CD4-positive, alpha-beta memory T cell (primary cell): Measurements from ENCODE around the gene SPINK2. TPM values are rescaled to one million over a fixed set of nuclear protein-coding genes. Genes with fewer than 3 reads are reported as not detected.

Source experiments
- CTCF ChIA-PET: fragments of 350-600 bp; sonication (Branson Sonifier 250); formaldehyde crosslinking; loops from one replicate; lab custom pipeline; 2021; ENCODE audit warnings: inconsistent platforms; ENCODE audit not compliant: partially characterized antibody; lab: Charles Lee
- POLR2A ChIA-PET: fragments of 350-600 bp; sonication (Branson Sonifier 250); formaldehyde crosslinking; loops from one replicate; lab custom pipeline; 2021; ENCODE audit not compliant: partially characterized antibody; lab: Charles Lee
- DNase-seq, 5 donors: peaks; one replicate each; pipeline versions ENCODE4 v3.0.0 to v3.0.0-alpha.2; 2020 to 2022; ENCODE audit warnings: mixed read lengths in 1 of 5
- H3K27ac ChIP-seq: one replicate; pipeline ENCODE4 v1.7.0; 2013; ENCODE audit warnings: low read depth, low read length
- H3K27me3 ChIP-seq: 2 replicates; pipeline ENCODE4 v1.7.0; 2013; ENCODE audit warnings: mild to moderate bottlenecking, low read length, moderate library complexity; ENCODE audit not compliant: insufficient read depth
- H3K36me3 ChIP-seq: 2 replicates; pipeline ENCODE4 v1.7.0; 2013; ENCODE audit warnings: mild to moderate bottlenecking, low read length, moderate library complexity; ENCODE audit not compliant: insufficient read depth
- H3K4me1 ChIP-seq: 2 replicates; pipeline ENCODE4 v1.7.0; 2013; ENCODE audit warnings: mild to moderate bottlenecking, low read length, moderate library complexity; ENCODE audit not compliant: insufficient read depth
- H3K4me3 ChIP-seq, 2 donors: one replicate each; pipeline ENCODE4 v1.7.0; 2013; ENCODE audit warnings: low read length in 2 of 2, mild to moderate bottlenecking in 1 of 2
- H3K9me3 ChIP-seq, 2 donors: one replicate each; pipeline ENCODE4 v1.7.0; 2013; ENCODE audit warnings: low read length in 2 of 2, control low read depth in 1 of 2; ENCODE audit not compliant: control insufficient read depth in 1 of 2
- H3K27ac Mint-ChIP-seq, 7 donors: one replicate each; pipeline ENCODE4 v1.8.0; 2020 to 2021; ENCODE audit warnings: mixed read lengths in 7 of 7, mild to moderate bottlenecking in 6 of 7, inconsistent platforms in 3 of 7, moderate library complexity in 3 of 7
- H3K27me3 Mint-ChIP-seq, 2 donors: one replicate each; pipeline ENCODE4 v1.8.0; 2020 to 2021; ENCODE audit warnings: mixed read lengths in 2 of 2
- H3K36me3 Mint-ChIP-seq, 2 donors: one replicate each; pipeline ENCODE4 v1.8.0; 2020 to 2021; ENCODE audit warnings: mixed read lengths in 2 of 2, inconsistent platforms in 1 of 2, mild to moderate bottlenecking in 1 of 2
- H3K4me1 Mint-ChIP-seq, 4 donors: one replicate each; pipeline ENCODE4 v1.8.0; 2020 to 2021; ENCODE audit warnings: mixed read lengths in 4 of 4, mild to moderate bottlenecking in 1 of 4
- H3K4me3 Mint-ChIP-seq, 8 donors: one replicate each; pipeline ENCODE4 v1.8.0; 2020 to 2021; ENCODE audit warnings: mixed read lengths in 8 of 8, mild to moderate bottlenecking in 7 of 8, moderate library complexity in 6 of 8, inconsistent platforms in 3 of 8
- H3K9me3 Mint-ChIP-seq, 8 donors: one replicate each; pipeline ENCODE4 v1.8.0; 2020 to 2021; ENCODE audit warnings: mixed read lengths in 8 of 8, mild to moderate bottlenecking in 5 of 8, inconsistent platforms in 3 of 8, moderate library complexity in 1 of 8
- intact Hi-C: fragments of 100-400 bp; cut with micrococcal nuclease; formaldehyde crosslinking; loops from one replicate; pipeline ENCODE4 v1.15.1; 2023
- polyA plus RNA-seq, 2 donors: library from polyadenylated mRNA; unstranded; fragments of 300-500 nt; fragmentation: Illumina TruSeq; gene quantifications; one replicate each; pipeline ENCODE4 v1.2.3, GENCODE V29; 2021
- total RNA-seq, 2 experiments: library from RNA; stranded (reverse); gene quantifications; one replicate each; pipeline ENCODE4 v1.2.3, GENCODE V29; 2021

The SPINK2 gene
- total and polyA plus RNA-seq, 4 experiments from 2014 or later, result 3.2 to 7.6 (median 4.7) TPM

- Mint-ChIP-seq H3K4me3 (no peak overlapping the region), H3K27me3 (no peaks in the 10 kb centered on the region), H3K36me3 (no peaks in the 10 kb centered on the region), H3K27ac (no peak overlapping the region), H3K4me1 (peaks cover 0 to 17% (median 7%) of the 10 kb centered on the region in 4 donors), H3K9me3 (peaks cover 0 to 2% (median 0%) of the 10 kb centered on the region in 8 donors)
- H3K4me3 ChIP-seq, result no peak overlapping the region
- H3K27me3 ChIP-seq, result no peaks in the 10 kb centered on the region
- no peak for DNase-seq
- H3K4me1 ChIP-seq, result no peaks in the 10 kb centered on the region
- intact Hi-C loops, result no loop called here
- no peak overlapping the region for H3K27ac ChIP-seq
- CTCF ChIA-PET, result interaction anchor here (2.7 kb wide), 1 partner anchor 9 kb away, joined by 12 read pairs; no protein-coding TSS in a partner anchor
- H3K36me3 ChIP-seq, result no peaks in the 10 kb centered on the region
- no peaks in the 10 kb centered on the region for H3K9me3 ChIP-seq
- POLR2A ChIA-PET, result interaction anchor here (0.9 kb wide), 1 partner anchor 7 kb away, joined by 3 read pairs; no protein-coding TSS in a partner anchor
Measured at GRCh38 chr4:56768763-56769162, 52.7 kb downstream of the SPINK2 start.

- DNase-seq, result no peak
- Histone ChIP-seq H3K4me1 (no peaks in the 10 kb centered on the region), H3K27me3 (no peaks in the 10 kb centered on the region), H3K27ac (no peak overlapping the region), H3K4me3 (no peak overlapping the region), H3K9me3 (no peaks in the 10 kb centered on the region), H3K36me3 (no peaks in the 10 kb centered on the region)
- ChIA-PET CTCF (interaction anchor here (2.7 kb wide), 1 partner anchor 9 kb away, joined by 12 read pairs; no protein-coding TSS in a partner anchor), POLR2A (no interaction called here)
- Mint-ChIP-seq H3K27ac (no peak overlapping the region), H3K9me3 (peaks cover 0 to 2% (median 0%) of the 10 kb centered on the region in 8 donors), H3K27me3 (no peaks in the 10 kb centered on the region), H3K4me1 (peaks cover 0 to 19% (median 8%) of the 10 kb centered on the region in 4 donors), H3K36me3 (no peaks in the 10 kb centered on the region), H3K4me3 (no peak overlapping the region)
- intact Hi-C loops, result no loop called here
Measured at GRCh38 chr4:56768316-56768715, 53.2 kb downstream of the SPINK2 start.

GRCh38 chr4:56767567-56767966, 53.9 kb downstream of the SPINK2 start:
- Histone ChIP-seq H3K9me3 (no peaks in the 10 kb centered on the region), H3K27me3 (no peaks in the 10 kb centered on the region), H3K27ac (no peak overlapping the region), H3K36me3 (no peaks in the 10 kb centered on the region), H3K4me1 (peaks cover 7% of the 10 kb centered on the region), H3K4me3 (no peak overlapping the region)
- H3K27ac Mint-ChIP-seq, result no peak overlapping the region
- no peaks in the 10 kb centered on the region for H3K27me3 Mint-ChIP-seq
- POLR2A ChIA-PET, result no interaction called here
- peaks cover 4 to 26% (median 11%) of the 10 kb centered on the region in 4 donors for H3K4me1 Mint-ChIP-seq
- no peak overlapping the region for H3K4me3 Mint-ChIP-seq
- no peak for DNase-seq
- intact Hi-C loops, result no loop called here
- CTCF ChIA-PET, result interaction anchor here (2.7 kb wide), 1 partner anchor 10 kb away, joined by 12 read pairs; no protein-coding TSS in a partner anchor
- no peaks in the 10 kb centered on the region for H3K36me3 Mint-ChIP-seq
- H3K9me3 Mint-ChIP-seq, result peaks cover 0 to 2% (median 0%) of the 10 kb centered on the region in 8 donors

GRCh38 chr4:56764775-56765174, 56.7 kb downstream of the SPINK2 start:
- Mint-ChIP-seq H3K4me3 (no peak overlapping the region), H3K27me3 (no peaks in the 10 kb centered on the region), H3K4me1 (peaks cover 7 to 42% (median 15%) of the 10 kb centered on the region in 4 donors), H3K36me3 (no peaks in the 10 kb centered on the region), H3K9me3 (no peaks in the 10 kb centered on the region), H3K27ac (peak overlapping the region in 1 of 7 donors; percentile 20)
- no peak for DNase-seq
- Histone ChIP-seq H3K27ac (no peak overlapping the region), H3K36me3 (no peaks in the 10 kb centered on the region), H3K9me3 (no peaks in the 10 kb centered on the region), H3K4me1 (peaks cover 11% of the 10 kb centered on the region), H3K4me3 (no peak overlapping the region), H3K27me3 (no peaks in the 10 kb centered on the region)
- intact Hi-C loops, result no loop called here
- ChIA-PET POLR2A (no interaction called here), CTCF (no interaction called here)

GRCh38 chr4:56764223-56764622, 57.3 kb downstream of the SPINK2 start:
- H3K27me3 ChIP-seq, result no peaks in the 10 kb centered on the region
- no peak for DNase-seq
- peaks cover 13% of the 10 kb centered on the region for H3K4me1 ChIP-seq
- Mint-ChIP-seq H3K9me3 (no peaks in the 10 kb centered on the region), H3K27me3 (no peaks in the 10 kb centered on the region), H3K4me3 (no peak overlapping the region), H3K27ac (peak overlapping the region in 1 of 7 donors; percentile 27), H3K4me1 (peaks cover 9 to 47% (median 18%) of the 10 kb centered on the region in 4 donors), H3K36me3 (no peaks in the 10 kb centered on the region)
- intact Hi-C loops, result no loop called here
- POLR2A ChIA-PET, result no interaction called here
- H3K9me3 ChIP-seq, result no peaks in the 10 kb centered on the region
- no peaks in the 10 kb centered on the region for H3K36me3 ChIP-seq
- CTCF ChIA-PET, result no interaction called here
- H3K4me3 ChIP-seq, result no peak overlapping the region
- H3K27ac ChIP-seq, result no peak overlapping the region

- H3K27me3 ChIP-seq, result no peaks in the 10 kb centered on the region
- Mint-ChIP-seq H3K36me3 (no peaks in the 10 kb centered on the region), H3K4me3 (peak overlapping the region in 1 of 8 donors; percentile 3), H3K9me3 (no peaks in the 10 kb centered on the region), H3K27ac (peak overlapping the region in 2 of 7 donors; percentile 2 to 48), H3K27me3 (no peaks in the 10 kb centered on the region), H3K4me1 (peaks cover 25 to 55% (median 31%) of the 10 kb centered on the region in 4 donors)
- intact Hi-C loops, result no loop called here
- H3K9me3 ChIP-seq, result no peaks in the 10 kb centered on the region
- peaks cover 28% of the 10 kb centered on the region for H3K4me1 ChIP-seq
- DNase-seq, result peak in 4 of 5 donors; percentile 26 to 39 (median 37)
- ChIA-PET POLR2A (no interaction called here), CTCF (interaction anchor here (1.3 kb wide), 1 partner anchor 11 kb away, joined by 3 read pairs; no protein-coding TSS in a partner anchor)
- H3K4me3 ChIP-seq, result no peak overlapping the region
- H3K27ac ChIP-seq, result no peak overlapping the region
- no peaks in the 10 kb centered on the region for H3K36me3 ChIP-seq
Measured at GRCh38 chr4:56762484-56763250, 58.8 kb downstream of the SPINK2 start.

GRCh38 chr4:56760183-56760582, 61.3 kb downstream of the SPINK2 start:
- intact Hi-C loops, result no loop called here
- H3K4me3 Mint-ChIP-seq, result no peak overlapping the region
- Histone ChIP-seq H3K27ac (no peak overlapping the region), H3K27me3 (no peaks in the 10 kb centered on the region), H3K4me1 (peaks cover 52% of the 10 kb centered on the region), H3K4me3 (no peak overlapping the region), H3K36me3 (no peaks in the 10 kb centered on the region), H3K9me3 (no peaks in the 10 kb centered on the region)
- peaks cover 44 to 77% (median 49%) of the 10 kb centered on the region in 4 donors for H3K4me1 Mint-ChIP-seq
- POLR2A ChIA-PET, result no interaction called here
- CTCF ChIA-PET, result no interaction called here
- DNase-seq, result no peak
- H3K36me3 Mint-ChIP-seq, result no peaks in the 10 kb centered on the region
- H3K27me3 Mint-ChIP-seq, result no peaks in the 10 kb centered on the region
- peak overlapping the region in 4 of 7 donors; percentile 8 to 73 (median 65) for H3K27ac Mint-ChIP-seq
- no peaks in the 10 kb centered on the region for H3K9me3 Mint-ChIP-seq
